Osteoblast (primary cell): Measurements from ENCODE around the gene LCE1B. TPM values are rescaled to one million over a fixed set of nuclear protein-coding genes. Genes with fewer than 3 reads are reported as not detected.

Experiments used
- DNase-seq: peaks from one replicate; pipeline ENCODE4 v3.0.0; 2011; ENCODE audit warnings: low spot score, mixed read lengths; ENCODE audit not compliant: insufficient read length; ENCODE audit errors: missing footprints
- H2AFZ ChIP-seq: 2 replicates; pipeline ENCODE4 v1.6.0; 2011; ENCODE audit warnings: mild to moderate bottlenecking, low read length
- H3K27ac ChIP-seq: 2 replicates; pipeline ENCODE4 v1.5.1; 2011; ENCODE audit warnings: mild to moderate bottlenecking, low read depth, low read length, moderate library complexity
- H3K27me3 ChIP-seq: 2 replicates; pipeline ENCODE4 v1.6.0; 2012; ENCODE audit warnings: mild to moderate bottlenecking, control low read depth, inconsistent platforms, low read length, moderate library complexity; ENCODE audit not compliant: insufficient read depth
- H3K36me3 ChIP-seq: 2 replicates; pipeline ENCODE4 v1.5.1; 2011; ENCODE audit warnings: mild to moderate bottlenecking, low read length, control low read depth, moderate library complexity; ENCODE audit not compliant: insufficient read depth
- H3K4me1 ChIP-seq: 2 replicates; pipeline ENCODE4 v1.5.1; 2011; ENCODE audit warnings: mild to moderate bottlenecking, low read length, control low read depth, moderate library complexity; ENCODE audit not compliant: insufficient read depth
- H3K4me2 ChIP-seq: 2 replicates; pipeline ENCODE4 v1.6.0; 2011; ENCODE audit warnings: mild to moderate bottlenecking, low read length; ENCODE audit not compliant: insufficient read depth
- H3K4me3 ChIP-seq: fragments of 200-600 bp; sonication (generic); 3 replicates; pipeline ENCODE4 v1.5.1; 2012; ENCODE audit warnings: mild to moderate bottlenecking, low read length, inconsistent platforms; ENCODE audit not compliant: insufficient read depth
- H3K79me2 ChIP-seq: 2 replicates; pipeline ENCODE4 v1.6.0; 2012; ENCODE audit warnings: mild to moderate bottlenecking, low read length, control low read depth, inconsistent platforms; ENCODE audit not compliant: insufficient read depth
- H3K9me3 ChIP-seq: 2 replicates; pipeline ENCODE4 v1.5.1; 2011; ENCODE audit warnings: low read depth, low read length, control low read depth
- H4K20me1 ChIP-seq: 2 replicates; pipeline ENCODE4 v1.6.0; 2012; ENCODE audit warnings: mild to moderate bottlenecking, low read length, control low read depth; ENCODE audit not compliant: insufficient read depth
- CTCF ChIP-seq: IDR thresholded peaks from 2 replicates; pipeline ENCODE4 v1.5.1; 2011; ENCODE audit warnings: mild to moderate bottlenecking, low read depth, low read length, moderate library complexity; ENCODE audit errors: extremely low read depth
- total RNA-seq: library from RNA; depleted of rRNA; stranded (reverse); fragments of >200 nt; gene quantifications from 2 replicates; pipeline ENCODE4 v1.2.3, GENCODE V29; 2012

Gene LCE1B
- total RNA-seq, 1 donor = not detected

- no peak overlapping the region for H3K27ac ChIP-seq
- H3K4me3 ChIP-seq = no peak overlapping the region
- no peaks in the 10 kb centered on the region for H4K20me1 ChIP-seq
- H3K36me3 ChIP-seq = no peaks in the 10 kb centered on the region
- no peaks in the 10 kb centered on the region for H3K9me3 ChIP-seq
- H3K27me3 ChIP-seq = no peaks in the 10 kb centered on the region
- no peaks in the 10 kb centered on the region for H3K4me1 ChIP-seq
- no peak overlapping the region for H2AFZ ChIP-seq
- H3K79me2 ChIP-seq = no peaks in the 10 kb centered on the region
- H3K4me2 ChIP-seq = no peak overlapping the region
- DNase-seq = no peak
- no peak for TF ChIP-seq CTCF
These were observed 13.2 kb downstream of the LCE1B start for GRCh38 chr1:152824964-152825363.

GRCh38 chr1:152827173-152827572, 15.4 kb downstream of the LCE1B start, which contains the start of gene LCE1A:
LCE1A (plus strand) TSS chr1:152827473; CDS start chr1:152827473, 0 bp downstream.
- Histone ChIP-seq H3K4me3 (no peak within 1 kb of the TSS), H3K27me3 (no peaks in the 10 kb centered on the region), H3K4me2 (no peak within 1 kb of the TSS), H3K9me3 (no peaks in the 10 kb centered on the region), H2AFZ (no peak within 1 kb of the TSS), H3K4me1 (no peaks in the 10 kb centered on the region), H3K79me2 (no peaks in the 10 kb centered on the region), H3K36me3 (no peaks in the 10 kb centered on the region), H4K20me1 (no peaks in the 10 kb centered on the region), H3K27ac (no peak within 1 kb of the TSS)
- no peak for TF ChIP-seq CTCF
- DNase-seq = no peak

- DNase-seq = no peak
- Histone ChIP-seq H3K4me2 (no peak overlapping the region), H3K4me3 (no peak overlapping the region), H3K9me3 (no peaks in the 10 kb centered on the region), H3K36me3 (no peaks in the 10 kb centered on the region), H2AFZ (no peak overlapping the region), H3K27ac (no peak overlapping the region), H4K20me1 (no peaks in the 10 kb centered on the region), H3K79me2 (no peaks in the 10 kb centered on the region), H3K27me3 (no peaks in the 10 kb centered on the region), H3K4me1 (no peaks in the 10 kb centered on the region)
- no peak for TF ChIP-seq CTCF
These were observed 25.1 kb downstream of the LCE1B start for GRCh38 chr1:152836870-152837269.

- H4K20me1 ChIP-seq = no peaks in the 10 kb centered on the region
- no peaks in the 10 kb centered on the region for H3K36me3 ChIP-seq
- no peak within 1 kb of the TSS for H3K4me2 ChIP-seq
- no peak within 1 kb of the TSS for H2AFZ ChIP-seq
- no peak for DNase-seq
- H3K79me2 ChIP-seq = no peaks in the 10 kb centered on the region
- no peaks in the 10 kb centered on the region for H3K4me1 ChIP-seq
- H3K4me3 ChIP-seq = no peak within 1 kb of the TSS
- H3K27me3 ChIP-seq = no peaks in the 10 kb centered on the region
- no peaks in the 10 kb centered on the region for H3K9me3 ChIP-seq
- no peak for TF ChIP-seq CTCF
- no peak within 1 kb of the TSS for H3K27ac ChIP-seq
These were observed 30.8 kb downstream of the LCE1B start, which contains the start of gene LCE6A for GRCh38 chr1:152842556-152842955. LCE6A (plus strand) TSS chr1:152842856; CDS start chr1:152843521, 665 bp downstream.
